ENCODE results near the gene PCAT7. TPM values are rescaled to one million over a fixed set of nuclear protein-coding genes. Genes with fewer than 3 reads are reported as not detected.

The PCAT7 gene
- polyA plus RNA-seq, 2 donors: 0.01 TPM; not detected in 1

GRCh38 chr9:94599102-94599501, 44.2 kb downstream of the PCAT7 start:
- no peaks in the 10 kb centered on the region for H3K36me3 ChIP-seq (ENCODE audit: control insufficient read depth in 2 of 2, insufficient read depth in 2 of 2, low read length in 1 of 2)
- H3K27ac ChIP-seq (ENCODE audit: low read depth in 2 of 2, low read length in 1 of 2): no peak overlapping the region
- no peaks in the 10 kb centered on the region for H3K27me3 ChIP-seq (ENCODE audit: control insufficient read depth in 1 of 2, insufficient read depth in 2 of 2, low read length in 2 of 2)
- H3K9me3 ChIP-seq (ENCODE audit: control insufficient read depth in 2 of 2, insufficient read depth in 1 of 2, low read depth in 1 of 2, low read length in 1 of 2): no peaks in the 10 kb centered on the region
- H3K4me1 ChIP-seq (ENCODE audit: control insufficient read depth in 2 of 2, insufficient read depth in 2 of 2, low read length in 1 of 2): peaks cover 2 to 3% of the 10 kb centered on the region in 2 donors
- WGBS, 2 donors: 75 to 89% methylated on average over 7 of the region's 7 CpGs
- H3K4me3 ChIP-seq (ENCODE audit: low read depth in 1 of 2, low read length in 2 of 2): no peak overlapping the region

DNA sequence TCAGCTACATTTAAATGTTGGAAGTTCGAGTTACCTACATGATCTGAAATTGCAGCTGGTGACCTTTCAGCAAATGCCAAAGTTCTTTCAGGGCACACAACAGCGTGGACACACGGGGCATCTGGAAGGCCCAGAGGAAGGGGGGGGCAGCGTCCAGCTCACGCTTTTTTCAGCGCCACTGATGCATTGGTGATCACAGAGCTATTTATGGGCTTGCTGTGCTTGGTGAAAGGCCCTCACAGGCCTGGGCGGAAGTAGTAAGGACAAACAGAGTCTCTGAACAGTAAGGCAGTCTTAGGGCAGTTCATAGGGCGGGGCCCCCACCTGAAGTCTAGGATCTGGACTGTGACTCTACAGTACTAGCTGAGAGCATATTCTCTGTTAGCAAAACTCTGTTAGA, 45.4 kb downstream of the PCAT7 start:
- H3K27me3 ChIP-seq (ENCODE audit: control insufficient read depth in 1 of 2, insufficient read depth in 2 of 2, low read length in 2 of 2): no peaks in the 10 kb centered on the region
- H3K9me3 ChIP-seq (ENCODE audit: control insufficient read depth in 2 of 2, insufficient read depth in 1 of 2, low read depth in 1 of 2, low read length in 1 of 2): no peaks in the 10 kb centered on the region
- H3K4me1 ChIP-seq (ENCODE audit: control insufficient read depth in 2 of 2, insufficient read depth in 2 of 2, low read length in 1 of 2): peaks cover 2 to 3% of the 10 kb centered on the region in 2 donors
- H3K4me3 ChIP-seq (ENCODE audit: low read depth in 1 of 2, low read length in 2 of 2): no peak overlapping the region
- H3K36me3 ChIP-seq (ENCODE audit: control insufficient read depth in 2 of 2, insufficient read depth in 2 of 2, low read length in 1 of 2): no peaks in the 10 kb centered on the region
- WGBS, 2 donors: 74 to 83% methylated on average over 8 of the region's 8 CpGs
- no peak overlapping the region for H3K27ac ChIP-seq (ENCODE audit: low read depth in 2 of 2, low read length in 1 of 2)

- Histone ChIP-seq H3K27me3 (ENCODE audit: control insufficient read depth in 1 of 2, insufficient read depth in 2 of 2, low read length in 2 of 2) (no peaks in the 10 kb centered on the region), H3K4me3 (ENCODE audit: low read depth in 1 of 2, low read length in 2 of 2) (no peak overlapping the region), H3K9me3 (ENCODE audit: control insufficient read depth in 2 of 2, insufficient read depth in 1 of 2, low read depth in 1 of 2, low read length in 1 of 2) (no peaks in the 10 kb centered on the region), H3K4me1 (ENCODE audit: control insufficient read depth in 2 of 2, insufficient read depth in 2 of 2, low read length in 1 of 2) (peaks cover 2 to 3% of the 10 kb centered on the region in 2 donors), H3K36me3 (ENCODE audit: control insufficient read depth in 2 of 2, insufficient read depth in 2 of 2, low read length in 1 of 2) (no peaks in the 10 kb centered on the region), H3K27ac (ENCODE audit: low read depth in 2 of 2, low read length in 1 of 2) (no peak overlapping the region)
- WGBS, 2 donors: 68 to 82% methylated on average over 10 of the region's 10 CpGs
Measured at GRCh38 chr9:94600715-94601114, 45.8 kb downstream of the PCAT7 start.

GRCh38 chr9:94602666-94603065, 47.8 kb downstream of the PCAT7 start:
- H3K27ac ChIP-seq (ENCODE audit: low read depth in 2 of 2, low read length in 1 of 2): no peak overlapping the region
- H3K4me1 ChIP-seq (ENCODE audit: control insufficient read depth in 2 of 2, insufficient read depth in 2 of 2, low read length in 1 of 2): peaks cover 2 to 3% of the 10 kb centered on the region in 2 donors
- no peaks in the 10 kb centered on the region for H3K9me3 ChIP-seq (ENCODE audit: control insufficient read depth in 2 of 2, insufficient read depth in 1 of 2, low read depth in 1 of 2, low read length in 1 of 2)

GRCh38 chr9:94603259-94604160, 48.6 kb downstream of the PCAT7 start:
- Histone ChIP-seq H3K36me3 (ENCODE audit: control insufficient read depth in 2 of 2, insufficient read depth in 2 of 2, low read length in 1 of 2) (no peaks in the 10 kb centered on the region), H3K27ac (ENCODE audit: low read depth in 2 of 2, low read length in 1 of 2) (no peak overlapping the region), H3K4me1 (ENCODE audit: control insufficient read depth in 2 of 2, insufficient read depth in 2 of 2, low read length in 1 of 2) (peaks cover 2 to 3% of the 10 kb centered on the region in 2 donors), H3K9me3 (ENCODE audit: control insufficient read depth in 2 of 2, insufficient read depth in 1 of 2, low read depth in 1 of 2, low read length in 1 of 2) (no peaks in the 10 kb centered on the region), H3K27me3 (ENCODE audit: control insufficient read depth in 1 of 2, insufficient read depth in 2 of 2, low read length in 2 of 2) (no peaks in the 10 kb centered on the region), H3K4me3 (ENCODE audit: low read depth in 1 of 2, low read length in 2 of 2) (no peak overlapping the region)
- WGBS, 2 donors: 26 to 30% methylated on average over 21 of the region's 21 CpGs

More at GRCh38 chr9:94602666-94603065, 47.8 kb downstream of the PCAT7 start:
- Histone ChIP-seq H3K36me3 (ENCODE audit: control insufficient read depth in 2 of 2, insufficient read depth in 2 of 2, low read length in 1 of 2) (no peaks in the 10 kb centered on the region), H3K27me3 (ENCODE audit: control insufficient read depth in 1 of 2, insufficient read depth in 2 of 2, low read length in 2 of 2) (no peaks in the 10 kb centered on the region), H3K4me3 (ENCODE audit: low read depth in 1 of 2, low read length in 2 of 2) (no peak overlapping the region)
- WGBS, 2 donors: 83 to 90% methylated on average over 6 of the region's 6 CpGs

- H3K9me3 ChIP-seq (ENCODE audit: control insufficient read depth in 2 of 2, insufficient read depth in 1 of 2, low read depth in 1 of 2, low read length in 1 of 2): no peaks in the 10 kb centered on the region
- no peaks in the 10 kb centered on the region for H3K36me3 ChIP-seq (ENCODE audit: control insufficient read depth in 2 of 2, insufficient read depth in 2 of 2, low read length in 1 of 2)
- H3K4me3 ChIP-seq (ENCODE audit: low read depth in 1 of 2, low read length in 2 of 2): no peak overlapping the region
- H3K4me1 ChIP-seq (ENCODE audit: control insufficient read depth in 2 of 2, insufficient read depth in 2 of 2, low read length in 1 of 2): peaks cover 2 to 3% of the 10 kb centered on the region in 2 donors
- 80 to 86% methylated on average over 24 of the region's 24 CpGs for WGBS, 2 donors
- no peaks in the 10 kb centered on the region for H3K27me3 ChIP-seq (ENCODE audit: control insufficient read depth in 1 of 2, insufficient read depth in 2 of 2, low read length in 2 of 2)
- H3K27ac ChIP-seq (ENCODE audit: low read depth in 2 of 2, low read length in 1 of 2): no peak overlapping the region
Measured at GRCh38 chr9:94606646-94607422, 52.0 kb downstream of the PCAT7 start.

DNA sequence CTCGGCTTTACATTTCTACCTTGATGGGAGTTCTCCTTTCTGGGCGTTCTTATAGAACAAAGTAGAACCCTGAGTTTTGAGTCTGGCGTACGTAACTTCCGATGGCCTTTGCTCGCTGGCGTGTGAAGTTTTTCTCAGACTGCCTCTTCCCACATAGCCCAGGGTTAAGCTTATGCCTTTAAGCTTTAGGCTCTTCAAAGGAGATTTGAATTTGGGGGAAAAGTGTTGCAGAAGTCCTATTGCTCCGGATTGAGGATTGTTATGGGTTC, 52.5 kb downstream of the PCAT7 start:
- Histone ChIP-seq H3K9me3 (ENCODE audit: control insufficient read depth in 2 of 2, insufficient read depth in 1 of 2, low read depth in 1 of 2, low read length in 1 of 2) (no peaks in the 10 kb centered on the region), H3K27ac (ENCODE audit: low read depth in 2 of 2, low read length in 1 of 2) (no peak overlapping the region), H3K4me3 (ENCODE audit: low read depth in 1 of 2, low read length in 2 of 2) (no peak overlapping the region), H3K36me3 (ENCODE audit: control insufficient read depth in 2 of 2, insufficient read depth in 2 of 2, low read length in 1 of 2) (no peaks in the 10 kb centered on the region), H3K4me1 (ENCODE audit: control insufficient read depth in 2 of 2, insufficient read depth in 2 of 2, low read length in 1 of 2) (peaks cover 2 to 3% of the 10 kb centered on the region in 2 donors), H3K27me3 (ENCODE audit: control insufficient read depth in 1 of 2, insufficient read depth in 2 of 2, low read length in 2 of 2) (no peaks in the 10 kb centered on the region)
- 87 to 94% methylated on average over 8 of the region's 8 CpGs for WGBS, 2 donors

- Histone ChIP-seq H3K4me3 (ENCODE audit: low read depth in 1 of 2, low read length in 2 of 2) (no peak overlapping the region), H3K9me3 (ENCODE audit: control insufficient read depth in 2 of 2, insufficient read depth in 1 of 2, low read depth in 1 of 2, low read length in 1 of 2) (no peaks in the 10 kb centered on the region), H3K27ac (ENCODE audit: low read depth in 2 of 2, low read length in 1 of 2) (no peak overlapping the region), H3K4me1 (ENCODE audit: control insufficient read depth in 2 of 2, insufficient read depth in 2 of 2, low read length in 1 of 2) (no peaks in the 10 kb centered on the region), H3K36me3 (ENCODE audit: control insufficient read depth in 2 of 2, insufficient read depth in 2 of 2, low read length in 1 of 2) (no peaks in the 10 kb centered on the region), H3K27me3 (ENCODE audit: control insufficient read depth in 1 of 2, insufficient read depth in 2 of 2, low read length in 2 of 2) (no peaks in the 10 kb centered on the region)
- WGBS, 2 donors: 67 to 72% methylated on average over 6 of the region's 6 CpGs
Measured at GRCh38 chr9:94610181-94610606, 55.3 kb downstream of the PCAT7 start.

- Histone ChIP-seq H3K4me3 (ENCODE audit: low read depth in 1 of 2, low read length in 2 of 2) (no peak overlapping the region), H3K4me1 (ENCODE audit: control insufficient read depth in 2 of 2, insufficient read depth in 2 of 2, low read length in 1 of 2) (no peaks in the 10 kb centered on the region), H3K36me3 (ENCODE audit: control insufficient read depth in 2 of 2, insufficient read depth in 2 of 2, low read length in 1 of 2) (no peaks in the 10 kb centered on the region), H3K27ac (ENCODE audit: low read depth in 2 of 2, low read length in 1 of 2) (no peak overlapping the region), H3K27me3 (ENCODE audit: control insufficient read depth in 1 of 2, insufficient read depth in 2 of 2, low read length in 2 of 2) (no peaks in the 10 kb centered on the region), H3K9me3 (ENCODE audit: control insufficient read depth in 2 of 2, insufficient read depth in 1 of 2, low read depth in 1 of 2, low read length in 1 of 2) (no peaks in the 10 kb centered on the region)
- WGBS, 2 donors: 73 to 84% methylated on average over 3 of the region's 3 CpGs
Measured at GRCh38 chr9:94611638-94612068, 56.8 kb downstream of the PCAT7 start.
